ENCODE measurements around the gene DAB2IP.

GRCh38 chr9:121772600-121773285, 121.3 kb downstream of the DAB2IP start:
- TF ChIP-seq CTCF (IDR thresholded peaks at IDR 0.05; ENCODE audit: insufficient read depth, low read length, poor library complexity, severe bottlenecking) (no peak), EZH2phosphoT487 (conservative IDR thresholded peaks at IDR 0.05; ENCODE audit: low read length) (no peak)
